ENCODE data around the gene PINLYP.

Gene PINLYP

GRCh38 chr19:43607238-43608205 is 31.9 kb downstream of the PINLYP start:
- TF ChIP-seq CTCF (IDR thresholded peaks at IDR 0.05; ENCODE audit: borderline replicate concordance, insufficient read depth, low read depth, low read length), result no peak
- no peak overlapping the region for H3K4me3 ChIP-seq (ENCODE audit: low read depth, low read length)

- no peak for TF ChIP-seq CTCF (IDR thresholded peaks at IDR 0.05; ENCODE audit: borderline replicate concordance, insufficient read depth, low read depth, low read length)
- no peak overlapping the region for H3K4me3 ChIP-seq (ENCODE audit: low read depth, low read length)
Measured at GRCh38 chr19:43609872-43610271, 34.3 kb downstream of the PINLYP start.

GRCh38 chr19:43610493-43610892 is 34.9 kb downstream of the PINLYP start:
- no peak for TF ChIP-seq CTCF (IDR thresholded peaks at IDR 0.05; ENCODE audit: borderline replicate concordance, insufficient read depth, low read depth, low read length)
- H3K4me3 ChIP-seq (ENCODE audit: low read depth, low read length), result no peak overlapping the region

DNA sequence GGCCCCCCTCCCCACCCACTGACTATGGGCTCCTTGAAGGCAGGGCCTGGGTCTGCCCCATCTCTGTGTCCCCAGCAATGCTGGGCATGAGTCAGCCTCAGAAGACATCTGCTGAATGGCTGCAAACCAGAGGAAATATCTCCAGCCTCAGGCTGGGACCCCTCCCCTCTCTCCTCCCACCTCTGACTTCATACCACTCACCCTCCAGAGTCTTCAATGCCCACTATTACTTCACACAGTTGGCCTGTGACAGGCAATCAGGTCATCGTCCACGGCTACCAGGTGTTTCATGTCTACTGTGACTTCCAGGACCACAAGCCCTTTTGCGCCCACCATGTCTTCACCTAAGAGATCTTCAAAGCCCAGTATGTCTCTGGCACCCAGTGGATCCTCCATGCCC is 36.2 kb downstream of the PINLYP start, which contains the start of gene SRRM5:
SRRM5 (plus strand) TSS at position 301 of the 400 bp plus-strand sequence; CDS start at position 335, 34 bp downstream.
- H3K4me3 ChIP-seq (ENCODE audit: low read depth, low read length), result no peak within 1 kb of the TSS
- no peak for TF ChIP-seq CTCF (IDR thresholded peaks at IDR 0.05; ENCODE audit: borderline replicate concordance, insufficient read depth, low read depth, low read length)

- H3K4me3 ChIP-seq (ENCODE audit: low read depth, low read length), result no peak overlapping the region
- no peak for TF ChIP-seq CTCF (IDR thresholded peaks at IDR 0.05; ENCODE audit: borderline replicate concordance, insufficient read depth, low read depth, low read length)
Measured at GRCh38 chr19:43612374-43612773, 36.8 kb downstream of the PINLYP start.

DNA sequence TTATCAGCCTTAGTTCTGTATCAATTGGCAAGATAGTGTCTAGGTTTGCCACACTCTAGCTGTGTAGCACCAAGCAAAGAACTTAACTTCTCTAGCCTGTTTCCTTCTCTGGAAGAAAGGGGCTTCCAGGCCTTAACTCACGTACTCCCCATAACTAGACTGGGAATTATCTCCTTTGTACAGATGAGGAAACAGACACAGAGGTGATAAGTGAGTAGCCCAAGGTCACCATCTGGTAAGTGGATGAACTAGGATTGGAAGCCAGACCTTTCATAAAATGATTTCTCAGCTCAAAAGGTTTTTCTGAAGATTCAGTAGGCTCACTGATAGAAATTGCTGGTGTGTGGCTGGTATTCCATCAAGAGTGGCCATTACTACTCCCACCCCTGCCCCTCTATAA is 40.7 kb downstream of the PINLYP start:
- TF ChIP-seq CTCF (IDR thresholded peaks at IDR 0.05; ENCODE audit: borderline replicate concordance, insufficient read depth, low read depth, low read length), result no peak
- H3K4me3 ChIP-seq (ENCODE audit: low read depth, low read length), result no peak overlapping the region

GRCh38 chr19:43616954-43617353 is 41.4 kb downstream of the PINLYP start:
- no peak overlapping the region for H3K4me3 ChIP-seq (ENCODE audit: low read depth, low read length)
- TF ChIP-seq CTCF (IDR thresholded peaks at IDR 0.05; ENCODE audit: borderline replicate concordance, insufficient read depth, low read depth, low read length), result no peak
